Loucy (cell line): ENCODE results near the gene ACAP1.

Experiments used
- H2AFZ ChIP-seq: fragments of 200-600 bp; sonication (generic); 2 replicates; pipeline ENCODE4 v1.6.0; 2016; ENCODE audit warnings: antibody characterized with exemption, mild to moderate bottlenecking, low read length, moderate library complexity
- H3F3A ChIP-seq: fragments of 200-600 bp; 2 replicates; pipeline ENCODE4 v1.6.0; 2016; ENCODE audit warnings: antibody characterized with exemption, low read depth, mild to moderate bottlenecking
- H3K27me3 ChIP-seq: fragments of 200-600 bp; sonication (generic); 2 replicates; pipeline ENCODE4 v1.6.1; 2014; ENCODE audit warnings: low read length, mild to moderate bottlenecking; ENCODE audit not compliant: insufficient read depth, poor library complexity, severe bottlenecking
- H3K36me3 ChIP-seq: fragments of 200-600 bp; sonication (generic); 2 replicates; pipeline ENCODE4 v1.6.1; 2016; ENCODE audit warnings: low read length; ENCODE audit not compliant: insufficient read depth
- H3K4me1 ChIP-seq: fragments of 200-600 bp; sonication (generic); 2 replicates; pipeline ENCODE4 v1.5.1; 2014; ENCODE audit warnings: low read length, mild to moderate bottlenecking; ENCODE audit not compliant: insufficient read depth, poor library complexity, severe bottlenecking
- H3K4me2 ChIP-seq: fragments of 200-600 bp; sonication (generic); 2 replicates; pipeline ENCODE4 v1.6.0; 2014; ENCODE audit warnings: antibody characterized with exemption, low read length, low read depth, mild to moderate bottlenecking; ENCODE audit not compliant: poor library complexity, severe bottlenecking
- H3K4me3 ChIP-seq: fragments of 200-600 bp; sonication (generic); 2 replicates; pipeline ENCODE4 v1.5.1; 2014; ENCODE audit warnings: low read length, mild to moderate bottlenecking, mixed read lengths; ENCODE audit not compliant: poor library complexity, severe bottlenecking
- H3K79me2 ChIP-seq: fragments of 200-600 bp; sonication (generic); 2 replicates; pipeline ENCODE4 v1.6.1; 2014; ENCODE audit warnings: low read length; ENCODE audit not compliant: insufficient read depth
- H3K9ac ChIP-seq: fragments of 200-600 bp; sonication (generic); 2 replicates; pipeline ENCODE4 v1.6.0; 2014; ENCODE audit warnings: mild to moderate bottlenecking, low read depth, low read length, moderate library complexity; ENCODE audit not compliant: poor library complexity, severe bottlenecking
- H3K9me2 ChIP-seq: fragments of 200-600 bp; sonication (generic); replicated peaks from 2 replicates; pipeline ENCODE4 v1.6.1; 2016; ENCODE audit warnings: low read depth, low read length, mixed read lengths
- H3K9me3 ChIP-seq: fragments of 200-600 bp; sonication (generic); 2 replicates; pipeline ENCODE4 v1.6.1; 2014; ENCODE audit warnings: mild to moderate bottlenecking, antibody characterized with exemption, low read length, low read depth; ENCODE audit not compliant: insufficient read depth
- H4K20me1 ChIP-seq: fragments of 200-600 bp; sonication (generic); 2 replicates; pipeline ENCODE4 v1.6.0; 2014; ENCODE audit warnings: antibody characterized with exemption, low read length, mild to moderate bottlenecking; ENCODE audit not compliant: insufficient read depth, poor library complexity, severe bottlenecking
- CTCF ChIP-seq: fragments of 200-600 bp; sonication (generic); conservative IDR thresholded peaks from 2 replicates; pipeline ENCODE4 v1.5.1; 2014; ENCODE audit warnings: mild to moderate bottlenecking, antibody characterized with exemption, low read length
- EZH2phosphoT487 ChIP-seq: fragments of 200-600 bp; IDR thresholded peaks from 2 replicates; pipeline ENCODE4 v1.6.1; 2018; ENCODE audit warnings: antibody characterized with exemption, mild to moderate bottlenecking, moderate library complexity, borderline replicate concordance

ACAP1 gene

GRCh38 chr17:7314719-7315569, 21.4 kb upstream of the ACAP1 start, which contains the start of gene GPS2:
GPS2 (minus strand) TSS chr17:7315360; CDS start chr17:7315052, 308 bp downstream.
- peaks cover 47% of the 10 kb centered on the region for H3K79me2 ChIP-seq
- H4K20me1 ChIP-seq, result peaks cover 45% of the 10 kb centered on the region
- peak within 1 kb of the TSS; percentile 96 for H3K4me2 ChIP-seq
- peaks cover 34% of the 10 kb centered on the region for H3K4me1 ChIP-seq
- TF ChIP-seq EZH2phosphoT487, result no peak
- TF ChIP-seq CTCF, result no peak
- H3K4me3 ChIP-seq, result peak within 1 kb of the TSS; percentile 77
- H3K9me3 ChIP-seq, result no peaks in the 10 kb centered on the region
- peak within 1 kb of the TSS; percentile 75 for H3K9ac ChIP-seq
- no peaks in the 10 kb centered on the region for H3K27me3 ChIP-seq
- no peaks in the 10 kb centered on the region for H3K9me2 ChIP-seq
- H2AFZ ChIP-seq, result peak within 1 kb of the TSS; percentile 55
- peaks cover 7% of the 10 kb centered on the region for H3F3A ChIP-seq
- H3K36me3 ChIP-seq, result peaks cover 51% of the 10 kb centered on the region

GRCh38 chr17:7315570-7316235, 20.6 kb upstream of the ACAP1 start:
- Histone ChIP-seq H3K4me2 (peak overlapping the region; percentile 96), H3F3A (peaks cover 7% of the 10 kb centered on the region)

More at GRCh38 chr17:7315570-7316235, 20.6 kb upstream of the ACAP1 start:
- Histone ChIP-seq H4K20me1 (peaks cover 38% of the 10 kb centered on the region), H2AFZ (peak overlapping the region; percentile 55), H3K9me3 (no peaks in the 10 kb centered on the region), H3K79me2 (peaks cover 39% of the 10 kb centered on the region), H3K36me3 (peaks cover 48% of the 10 kb centered on the region), H3K4me1 (peaks cover 26% of the 10 kb centered on the region), H3K27me3 (no peaks in the 10 kb centered on the region), H3K4me3 (peak overlapping the region; percentile 77), H3K9ac (peak overlapping the region; percentile 75), H3K9me2 (no peaks in the 10 kb centered on the region)
- TF ChIP-seq EZH2phosphoT487, result no peak
- no peak for TF ChIP-seq CTCF
